ENCODE measurements around the gene HEBP1. TPM values are rescaled to one million over a fixed set of nuclear protein-coding genes. Genes with fewer than 3 reads are reported as not detected.
"Not testable (repeated sequence)": the region's sequence is repeated elsewhere in the genome, so short reads cannot be mapped to it uniquely, and the experiment has no call there.

HEBP1 gene
- total RNA-seq, 1 donor from 2014 or later = 28.9 TPM

- no peaks in the 10 kb centered on the region for H3K79me2 ChIP-seq (ENCODE audit: insufficient read depth, low read length)
Measured at GRCh38 chr12:13038491-13039161, 38.6 kb upstream of the HEBP1 start.

DNA sequence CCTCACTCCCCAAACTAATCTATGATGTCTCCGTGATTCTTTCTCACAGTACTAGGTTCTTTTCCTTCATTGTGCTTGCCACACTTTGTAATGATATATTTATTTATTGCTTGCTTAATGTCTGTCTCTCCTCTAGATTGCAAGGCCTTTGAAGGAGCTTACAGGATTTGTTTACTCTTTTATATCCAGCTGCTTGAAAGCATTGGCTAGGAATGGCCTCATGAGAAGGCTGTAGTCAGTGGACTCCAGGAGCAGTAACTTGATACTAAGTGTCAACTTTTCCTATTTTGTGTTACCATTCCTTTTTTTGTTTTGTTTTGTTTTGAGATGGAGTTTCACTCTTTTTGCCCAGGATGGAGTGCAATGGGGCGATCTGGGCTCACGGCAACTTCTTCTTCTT, 36.8 kb upstream of the HEBP1 start:
- H4K20me1 ChIP-seq (ENCODE audit: insufficient read depth, low read length) = no peaks in the 10 kb centered on the region
- H3K9ac ChIP-seq (ENCODE audit: low read length) = no peak overlapping the region
- H3K36me3 Mint-ChIP-seq (ENCODE audit: low read depth, unreplicated experiment) = no peaks in the 10 kb centered on the region
- DNase-seq (ENCODE audit: low read depth) (no peak), FAIRE-seq (no peak)
- H3K4me1 Mint-ChIP-seq (ENCODE audit: low read depth, unreplicated experiment) = peaks cover 6% of the 10 kb centered on the region
- no peaks in the 10 kb centered on the region for H3K9me3 ChIP-seq (ENCODE audit: insufficient read depth, low read depth, low read length)
- H3K27ac ChIP-seq (ENCODE audit: low read depth, low read length) = no peak overlapping the region
- no peak overlapping the region for H3K4me3 Mint-ChIP-seq (ENCODE audit: unreplicated experiment)
- H3K9me3 Mint-ChIP-seq (ENCODE audit: unreplicated experiment) = no peaks in the 10 kb centered on the region
- no peaks in the 10 kb centered on the region for H3K79me2 ChIP-seq (ENCODE audit: insufficient read depth, low read length)
- H3K27me3 ChIP-seq (ENCODE audit: insufficient read depth, low read length) = no peaks in the 10 kb centered on the region
- peaks cover 8% of the 10 kb centered on the region for H3K27me3 Mint-ChIP-seq (ENCODE audit: low read depth, unreplicated experiment)
- no peak overlapping the region for H3K4me2 ChIP-seq (ENCODE audit: low read length)
- no peaks in the 10 kb centered on the region for H3K36me3 ChIP-seq (ENCODE audit: insufficient read depth, low read length)
- TF ChIP-seq CTCF (IDR thresholded peaks at IDR 0.05; ENCODE audit: insufficient read depth, low read depth, low read length) (no peak), EZH2 (IDR thresholded peaks at IDR 0.05; ENCODE audit: insufficient read depth, low read length) (no peak)
- H3K27ac Mint-ChIP-seq (ENCODE audit: unreplicated experiment) = no peak overlapping the region
- H3K4me3 ChIP-seq (ENCODE audit: insufficient read depth, low read depth, low read length) = no peak overlapping the region
- H2AFZ ChIP-seq (ENCODE audit: low read depth, low read length) = no peak overlapping the region
- peaks cover 5% of the 10 kb centered on the region for H3K4me1 ChIP-seq (ENCODE audit: insufficient read depth, low read length)

More at GRCh38 chr12:13038491-13039161, 38.6 kb upstream of the HEBP1 start:
- DNase-seq (ENCODE audit: low read depth) = peak; percentile 81
- Histone ChIP-seq H3K9me3 (ENCODE audit: insufficient read depth, low read depth, low read length) (no peaks in the 10 kb centered on the region), H2AFZ (ENCODE audit: low read depth, low read length) (no peak overlapping the region), H3K4me3 (ENCODE audit: insufficient read depth, low read depth, low read length) (no peak overlapping the region), H4K20me1 (ENCODE audit: insufficient read depth, low read length) (no peaks in the 10 kb centered on the region), H3K27ac (ENCODE audit: low read depth, low read length) (no peak overlapping the region), H3K4me1 (ENCODE audit: insufficient read depth, low read length) (peaks cover 5% of the 10 kb centered on the region), H3K27me3 (ENCODE audit: insufficient read depth, low read length) (peaks cover 3% of the 10 kb centered on the region), H3K4me2 (ENCODE audit: low read length) (peak overlapping the region; percentile 12), H3K36me3 (ENCODE audit: insufficient read depth, low read length) (no peaks in the 10 kb centered on the region), H3K9ac (ENCODE audit: low read length) (no peak overlapping the region)
- no peaks in the 10 kb centered on the region for H3K9me3 Mint-ChIP-seq (ENCODE audit: unreplicated experiment)
- peaks cover 6% of the 10 kb centered on the region for H3K4me1 Mint-ChIP-seq (ENCODE audit: low read depth, unreplicated experiment)
- H3K4me3 Mint-ChIP-seq (ENCODE audit: unreplicated experiment) = no peak overlapping the region
- peaks cover 14% of the 10 kb centered on the region for H3K27me3 Mint-ChIP-seq (ENCODE audit: low read depth, unreplicated experiment)
- H3K36me3 Mint-ChIP-seq (ENCODE audit: low read depth, unreplicated experiment) = no peaks in the 10 kb centered on the region
- TF ChIP-seq EZH2 (IDR thresholded peaks at IDR 0.05; ENCODE audit: insufficient read depth, low read length) (no peak), CTCF (IDR thresholded peaks at IDR 0.05; ENCODE audit: insufficient read depth, low read depth, low read length) (no peak)
- FAIRE-seq = no peak
- H3K27ac Mint-ChIP-seq (ENCODE audit: unreplicated experiment) = peak overlapping the region; percentile 27

GRCh38 chr12:13035335-13035734, 35.3 kb upstream of the HEBP1 start:
- H3K9me3 Mint-ChIP-seq (ENCODE audit: unreplicated experiment); H3K4me1 ChIP-seq (ENCODE audit: insufficient read depth, low read length); H2AFZ ChIP-seq (ENCODE audit: low read depth, low read length); H3K4me1 Mint-ChIP-seq (ENCODE audit: low read depth, unreplicated experiment); H3K27ac ChIP-seq (ENCODE audit: low read depth, low read length); H3K9me3 ChIP-seq (ENCODE audit: insufficient read depth, low read depth, low read length); H3K79me2 ChIP-seq (ENCODE audit: insufficient read depth, low read length); H3K27me3 Mint-ChIP-seq (ENCODE audit: low read depth, unreplicated experiment); H3K36me3 Mint-ChIP-seq (ENCODE audit: low read depth, unreplicated experiment); H3K9ac ChIP-seq (ENCODE audit: low read length); H3K4me2 ChIP-seq (ENCODE audit: low read length); H3K27ac Mint-ChIP-seq (ENCODE audit: unreplicated experiment); H3K4me3 Mint-ChIP-seq (ENCODE audit: unreplicated experiment); H4K20me1 ChIP-seq (ENCODE audit: insufficient read depth, low read length); H3K27me3 ChIP-seq (ENCODE audit: insufficient read depth, low read length); DNase-seq (ENCODE audit: low read depth); FAIRE-seq; H3K36me3 ChIP-seq (ENCODE audit: insufficient read depth, low read length); H3K4me3 ChIP-seq (ENCODE audit: insufficient read depth, low read depth, low read length): not testable (repeated sequence)

Measured in astrocyte (in vitro differentiated cells and primary cell).